HepG2 (cell line): ENCODE measurements around the gene BCLAF1. TPM values are rescaled to one million over a fixed set of nuclear protein-coding genes. Genes with fewer than 3 reads are reported as not detected.
A peak's percentile ranks its signal among the peaks of the same experiment; 100 is the strongest.

Experiments used
- AGO2 ChIP-seq: fragments of 200-400 bp; formaldehyde crosslinking; optimal IDR thresholded peaks from 2 replicates; pipeline ENCODE3; 2017; ENCODE audit warnings: mild to moderate bottlenecking, low read depth, low read length, moderate library complexity
- GLMP ChIP-seq: sonication (generic); formaldehyde crosslinking; IDR thresholded peaks from 2 replicates; pipeline ENCODE4 v1.9.0; 2021; ENCODE audit warnings: missing genetic modification reagents, mild to moderate bottlenecking, borderline replicate concordance
- GMEB1 ChIP-seq: sonication (generic); formaldehyde crosslinking; IDR thresholded peaks from 2 replicates; pipeline ENCODE4 v1.5.1; 2020; ENCODE audit warnings: missing genetic modification reagents, mild to moderate bottlenecking, borderline replicate concordance
- HMGXB3 ChIP-seq: sonication (generic); formaldehyde crosslinking; IDR thresholded peaks from 2 replicates; pipeline ENCODE4 v1.4.0; 2020; ENCODE audit warnings: missing genetic modification reagents, borderline replicate concordance
- IKZF5 ChIP-seq: IDR thresholded peaks from 2 replicates; pipeline ENCODE4 v1.6.1; 2018; ENCODE audit warnings: missing genetic modification reagents, mild to moderate bottlenecking, missing compliant biosample characterization
- NFE2 ChIP-seq: sonication (generic); formaldehyde crosslinking; IDR thresholded peaks from 2 replicates; pipeline ENCODE4 v1.4.0; 2020; ENCODE audit warnings: missing genetic modification reagents
- NR2F2 ChIP-seq: IDR thresholded peaks from 2 replicates; pipeline ENCODE4 v1.6.1; 2012; ENCODE audit warnings: low read depth, inconsistent platforms, borderline replicate concordance
- PHF21A ChIP-seq: sonication (generic); formaldehyde crosslinking; IDR thresholded peaks from 2 replicates; pipeline ENCODE4 v1.5.0; 2020; ENCODE audit warnings: mild to moderate bottlenecking, missing genetic modification reagents
- REPIN1 ChIP-seq: sonication (generic); formaldehyde crosslinking; IDR thresholded peaks from 2 replicates; pipeline ENCODE4 v1.8.0; 2022; ENCODE audit warnings: missing genetic modification reagents, low read depth, mild to moderate bottlenecking, borderline replicate concordance
- THRA ChIP-seq: sonication (generic); formaldehyde crosslinking; IDR thresholded peaks from 2 replicates; pipeline ENCODE4 v1.4.0; 2020; ENCODE audit warnings: missing genetic modification reagents, borderline replicate concordance
- ZBTB3 ChIP-seq: sonication (generic); formaldehyde crosslinking; IDR thresholded peaks from 2 replicates; pipeline ENCODE4 v1.4.0; 2020; ENCODE audit warnings: low read depth, mild to moderate bottlenecking, moderate library complexity, missing genetic modification reagents, borderline replicate concordance
- ZFP37 ChIP-seq: sonication (generic); formaldehyde crosslinking; IDR thresholded peaks from 2 replicates; pipeline ENCODE4 v1.4.0; 2020; ENCODE audit warnings: missing genetic modification reagents, borderline replicate concordance
- ZNF274 ChIP-seq: sonication (generic); formaldehyde crosslinking; IDR thresholded peaks from 2 replicates; pipeline ENCODE4 v1.5.1; 2020; ENCODE audit warnings: mild to moderate bottlenecking, missing genetic modification reagents
- ZNF343 ChIP-seq: sonication (generic); formaldehyde crosslinking; IDR thresholded peaks from 2 replicates; pipeline ENCODE4 v1.4.0; 2020; ENCODE audit warnings: mild to moderate bottlenecking, missing genetic modification reagents
- ZNF550 ChIP-seq: sonication (generic); formaldehyde crosslinking; IDR thresholded peaks from 2 replicates; pipeline ENCODE4 v1.4.0; 2020; ENCODE audit warnings: mild to moderate bottlenecking, missing genetic modification reagents, borderline replicate concordance
- ZNF605 ChIP-seq: sonication (generic); formaldehyde crosslinking; IDR thresholded peaks from 2 replicates; pipeline ENCODE4 v1.8.0; 2022; ENCODE audit warnings: mild to moderate bottlenecking, missing genetic modification reagents
- ZNF644 ChIP-seq: IDR thresholded peaks from 2 replicates; pipeline ENCODE4 v1.6.1; 2016; ENCODE audit warnings: low read depth
- polyA plus RNA-seq, 8 experiments: library from polyadenylated mRNA; depleted of rRNA in 3 of 8; stranded (reverse) in 7 of 8; unstranded in 1 of 8; fragments of >200 nt; fragmentation: Illumina TruSeq in 4 of 8; extraction: Trizol in 4 of 8; gene quantifications; 2 replicates each; pipeline versions ENCODE4 v1.2.1 to v1.2.3, GENCODE V29; 2011 to 2016; ENCODE audit warnings: low read depth in 4 of 8, missing spikeins in 1 of 8, mixed read lengths in 1 of 8; ENCODE audit not compliant: insufficient read depth in 1 of 8
- total RNA-seq, 5 experiments: library from RNA; depleted of rRNA; stranded (reverse); fragments of >200 nt; fragmentation: Illumina TruSeq; extraction: Trizol; gene quantifications; 2 replicates each; pipeline ENCODE4 v1.2.3, GENCODE V29; 2016; ENCODE audit warnings: low read depth in 1 of 5

BCLAF1 gene
- total and polyA plus RNA-seq, 2 of the 13 experiments (the other 11 are each of a cell fraction or from before 2014, with no cell fraction given) = 55.3 to 292 TPM

- TF ChIP-seq GLMP (CRISPR knock-in tag) (no peak), ZBTB3 (no peak), GMEB1 (CRISPR knock-in tag) (peak; percentile 85), HMGXB3 (CRISPR knock-in tag) (peak; percentile 100), NFE2 (CRISPR knock-in tag) (no peak), THRA (CRISPR knock-in tag) (peak; percentile 98), AGO2 (peak; percentile 74), PHF21A (CRISPR knock-in tag) (peak; percentile 81; the same call in 1 of the 2 replicates), REPIN1 (peak; percentile 97), NR2F2 (peak; percentile 36; the same call in 1 of the 2 replicates), ZNF550 (no peak; the same call in 1 of the 2 replicates), IKZF5 (CRISPR knock-in tag) (peak; percentile 72; the same call in 1 of the 2 replicates), ZNF343 (peak; percentile 46; the same call in 1 of the 2 replicates), ZNF605 (CRISPR knock-in tag) (no peak; the same call in 1 of the 2 replicates), ZFP37 (no peak), ZNF644 (no peak), ZNF274 (no peak)
Observed at GRCh38 chr6:136249811-136250685, 39.6 kb downstream of the BCLAF1 start, which contains the start of gene MTFR2 (continued).
